ENCODE measurements around the gene PIAS2. TPM values are rescaled to one million over a fixed set of nuclear protein-coding genes. Genes with fewer than 3 reads are reported as not detected.
"Not testable (repeated sequence)": the region's sequence is repeated elsewhere in the genome, so short reads cannot be mapped to it uniquely, and the experiment has no call there.

Gene PIAS2
- total RNA-seq, 1 donor: 36.6 TPM

DNA sequence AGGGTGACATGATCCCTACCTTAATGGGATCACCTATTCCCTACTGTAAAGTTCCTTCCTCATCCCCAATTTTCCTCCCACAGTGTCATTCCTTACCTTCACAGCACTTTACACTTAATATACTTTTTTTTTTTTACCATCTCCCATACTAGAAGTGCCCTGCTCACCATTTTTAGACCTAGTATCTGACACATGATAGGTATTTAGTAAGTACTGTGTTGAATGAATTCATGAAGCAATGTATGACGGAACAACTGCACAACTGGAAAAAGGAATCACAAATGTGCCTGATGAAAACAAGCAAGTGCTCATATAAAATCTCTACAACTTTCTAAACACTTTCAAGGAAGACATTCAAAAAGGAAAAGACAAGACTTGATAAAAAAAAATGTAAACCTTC lies 83.4 kb downstream of the PIAS2 start:
- Histone ChIP-seq H3K4me1 (ENCODE audit: insufficient read depth, low read length) (no peaks in the 10 kb centered on the region), H3K9me3 (ENCODE audit: low read depth, low read length) (no peaks in the 10 kb centered on the region), H3K4me3 (ENCODE audit: insufficient read depth, low read length) (no peak overlapping the region), H2AFZ (ENCODE audit: low read length) (no peak overlapping the region), H3K79me2 (ENCODE audit: insufficient read depth, low read length) (no peaks in the 10 kb centered on the region), H3K27ac (ENCODE audit: low read depth, low read length) (no peak overlapping the region), H4K20me1 (ENCODE audit: insufficient read depth, low read length) (no peaks in the 10 kb centered on the region), H3K4me2 (ENCODE audit: insufficient read depth, low read length) (no peak overlapping the region), H3K36me3 (ENCODE audit: insufficient read depth, low read length) (peaks cover 3% of the 10 kb centered on the region), H3K27me3 (ENCODE audit: insufficient read depth, low read length) (no peaks in the 10 kb centered on the region)
- TF ChIP-seq, protein P1, sequence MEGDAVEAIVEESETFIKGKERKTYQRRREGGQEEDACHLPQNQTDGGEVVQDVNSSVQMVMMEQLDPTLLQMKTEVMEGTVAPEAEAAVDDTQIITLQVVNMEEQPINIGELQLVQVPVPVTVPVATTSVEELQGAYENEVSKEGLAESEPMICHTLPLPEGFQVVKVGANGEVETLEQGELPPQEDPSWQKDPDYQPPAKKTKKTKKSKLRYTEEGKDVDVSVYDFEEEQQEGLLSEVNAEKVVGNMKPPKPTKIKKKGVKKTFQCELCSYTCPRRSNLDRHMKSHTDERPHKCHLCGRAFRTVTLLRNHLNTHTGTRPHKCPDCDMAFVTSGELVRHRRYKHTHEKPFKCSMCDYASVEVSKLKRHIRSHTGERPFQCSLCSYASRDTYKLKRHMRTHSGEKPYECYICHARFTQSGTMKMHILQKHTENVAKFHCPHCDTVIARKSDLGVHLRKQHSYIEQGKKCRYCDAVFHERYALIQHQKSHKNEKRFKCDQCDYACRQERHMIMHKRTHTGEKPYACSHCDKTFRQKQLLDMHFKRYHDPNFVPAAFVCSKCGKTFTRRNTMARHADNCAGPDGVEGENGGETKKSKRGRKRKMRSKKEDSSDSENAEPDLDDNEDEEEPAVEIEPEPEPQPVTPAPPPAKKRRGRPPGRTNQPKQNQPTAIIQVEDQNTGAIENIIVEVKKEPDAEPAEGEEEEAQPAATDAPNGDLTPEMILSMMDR (IDR thresholded peaks at IDR 0.05; ENCODE audit: extremely low read depth, low read depth, low read length): no peak
- DNase-seq (ENCODE audit: insufficient read length, low spot score, missing footprints): no peak

DNA sequence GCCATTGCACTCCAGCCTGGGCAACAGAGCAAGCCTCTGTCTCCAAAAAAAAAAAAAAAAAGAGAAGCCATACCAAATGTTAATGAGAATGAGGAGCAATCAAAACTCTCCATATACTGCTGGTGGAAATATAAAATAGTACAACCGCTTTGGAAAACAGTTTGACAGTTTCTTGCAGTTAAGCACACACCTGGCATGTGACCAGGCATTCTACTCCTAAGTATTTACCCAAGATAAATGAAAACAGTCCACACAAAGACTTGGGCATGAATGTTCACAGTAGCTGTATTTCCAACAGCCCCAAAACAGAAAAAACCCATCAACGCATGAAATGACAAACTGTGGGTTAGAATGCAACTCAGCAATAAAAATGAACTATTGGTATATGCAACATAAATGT lies 84.5 kb downstream of the PIAS2 start:
- Histone ChIP-seq H3K79me2 (ENCODE audit: insufficient read depth, low read length) (no peaks in the 10 kb centered on the region), H3K36me3 (ENCODE audit: insufficient read depth, low read length) (peaks cover 11% of the 10 kb centered on the region), H3K4me1 (ENCODE audit: insufficient read depth, low read length) (no peaks in the 10 kb centered on the region), H3K4me2 (ENCODE audit: insufficient read depth, low read length) (no peak overlapping the region), H3K9me3 (ENCODE audit: low read depth, low read length) (no peaks in the 10 kb centered on the region), H3K4me3 (ENCODE audit: insufficient read depth, low read length) (no peak overlapping the region), H2AFZ (ENCODE audit: low read length) (no peak overlapping the region), H3K27ac (ENCODE audit: low read depth, low read length) (no peak overlapping the region), H4K20me1 (ENCODE audit: insufficient read depth, low read length) (no peaks in the 10 kb centered on the region), H3K27me3 (ENCODE audit: insufficient read depth, low read length) (no peaks in the 10 kb centered on the region)
- TF ChIP-seq, protein P1 (IDR thresholded peaks at IDR 0.05; ENCODE audit: extremely low read depth, low read depth, low read length): no peak
- DNase-seq (ENCODE audit: insufficient read length, low spot score, missing footprints): no peak

DNA sequence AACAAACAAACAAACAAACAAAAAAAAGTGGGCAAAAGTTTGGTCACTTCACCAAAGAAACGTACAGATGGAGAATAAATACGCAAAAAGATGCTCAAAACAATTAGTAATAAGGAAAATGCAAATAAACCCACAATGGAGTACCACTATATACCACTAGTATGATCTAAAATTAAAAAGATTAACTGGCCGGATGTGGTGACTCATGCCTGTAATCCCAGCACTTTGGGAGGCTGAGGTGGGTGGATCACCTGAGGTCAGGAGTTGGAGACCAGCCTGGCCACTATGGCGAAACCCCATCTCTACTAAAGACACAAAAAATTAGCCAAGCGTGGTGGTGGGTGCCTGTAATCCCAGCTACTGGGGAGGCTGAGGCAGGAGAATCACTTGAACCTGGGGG lies 84.9 kb downstream of the PIAS2 start:
- H4K20me1 ChIP-seq (ENCODE audit: insufficient read depth, low read length); H3K9me3 ChIP-seq (ENCODE audit: low read depth, low read length); H3K4me1 ChIP-seq (ENCODE audit: insufficient read depth, low read length); DNase-seq (ENCODE audit: insufficient read length, low spot score, missing footprints); H3K27ac ChIP-seq (ENCODE audit: low read depth, low read length); H3K27me3 ChIP-seq (ENCODE audit: insufficient read depth, low read length); H3K79me2 ChIP-seq (ENCODE audit: insufficient read depth, low read length); H3K4me3 ChIP-seq (ENCODE audit: insufficient read depth, low read length); H2AFZ ChIP-seq (ENCODE audit: low read length); H3K4me2 ChIP-seq (ENCODE audit: insufficient read depth, low read length): not testable (repeated sequence)
- peaks cover 14% of the 10 kb centered on the region for H3K36me3 ChIP-seq (ENCODE audit: insufficient read depth, low read length)

DNA sequence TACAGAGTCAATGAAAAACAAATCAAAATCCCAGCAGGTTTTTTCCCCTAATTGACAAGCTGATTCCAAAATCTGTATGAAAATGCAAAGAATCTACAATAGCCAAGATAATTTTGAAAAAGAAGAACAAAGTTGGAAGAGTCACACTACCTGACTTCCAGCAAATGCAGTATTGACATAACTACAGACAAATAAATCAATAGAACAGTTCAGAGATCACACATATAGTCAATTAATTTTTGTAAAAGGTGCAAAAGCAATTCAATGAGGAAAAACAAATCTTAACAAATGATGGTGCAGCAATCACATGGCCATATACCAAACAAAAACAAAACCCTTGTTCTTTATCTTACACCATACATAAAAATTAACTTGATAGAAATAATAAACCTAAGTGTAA lies 85.9 kb downstream of the PIAS2 start:
- no peak for DNase-seq (ENCODE audit: insufficient read length, low spot score, missing footprints)
- H4K20me1 ChIP-seq (ENCODE audit: insufficient read depth, low read length): no peaks in the 10 kb centered on the region
- H3K27ac ChIP-seq (ENCODE audit: low read depth, low read length): no peak overlapping the region
- no peak overlapping the region for H2AFZ ChIP-seq (ENCODE audit: low read length)
- no peaks in the 10 kb centered on the region for H3K79me2 ChIP-seq (ENCODE audit: insufficient read depth, low read length)
- peaks cover 19% of the 10 kb centered on the region for H3K36me3 ChIP-seq (ENCODE audit: insufficient read depth, low read length)
- TF ChIP-seq, protein P1 (IDR thresholded peaks at IDR 0.05; ENCODE audit: extremely low read depth, low read depth, low read length): no peak
- no peaks in the 10 kb centered on the region for H3K27me3 ChIP-seq (ENCODE audit: insufficient read depth, low read length)
- H3K4me3 ChIP-seq (ENCODE audit: insufficient read depth, low read length): no peak overlapping the region
- H3K4me1 ChIP-seq (ENCODE audit: insufficient read depth, low read length): no peaks in the 10 kb centered on the region
- H3K4me2 ChIP-seq (ENCODE audit: insufficient read depth, low read length): no peak overlapping the region
- no peaks in the 10 kb centered on the region for H3K9me3 ChIP-seq (ENCODE audit: low read depth, low read length)

Measured in osteoblast (primary cell).